Measurements from ENCODE around the gene PLEKHF1.
"Not testable (repeated sequence)": the region's sequence is repeated elsewhere in the genome, so short reads cannot be mapped to it uniquely, and the experiment has no call there.

The PLEKHF1 gene, protein sequence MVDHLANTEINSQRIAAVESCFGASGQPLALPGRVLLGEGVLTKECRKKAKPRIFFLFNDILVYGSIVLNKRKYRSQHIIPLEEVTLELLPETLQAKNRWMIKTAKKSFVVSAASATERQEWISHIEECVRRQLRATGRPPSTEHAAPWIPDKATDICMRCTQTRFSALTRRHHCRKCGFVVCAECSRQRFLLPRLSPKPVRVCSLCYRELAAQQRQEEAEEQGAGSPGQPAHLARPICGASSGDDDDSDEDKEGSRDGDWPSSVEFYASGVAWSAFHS

DNA sequence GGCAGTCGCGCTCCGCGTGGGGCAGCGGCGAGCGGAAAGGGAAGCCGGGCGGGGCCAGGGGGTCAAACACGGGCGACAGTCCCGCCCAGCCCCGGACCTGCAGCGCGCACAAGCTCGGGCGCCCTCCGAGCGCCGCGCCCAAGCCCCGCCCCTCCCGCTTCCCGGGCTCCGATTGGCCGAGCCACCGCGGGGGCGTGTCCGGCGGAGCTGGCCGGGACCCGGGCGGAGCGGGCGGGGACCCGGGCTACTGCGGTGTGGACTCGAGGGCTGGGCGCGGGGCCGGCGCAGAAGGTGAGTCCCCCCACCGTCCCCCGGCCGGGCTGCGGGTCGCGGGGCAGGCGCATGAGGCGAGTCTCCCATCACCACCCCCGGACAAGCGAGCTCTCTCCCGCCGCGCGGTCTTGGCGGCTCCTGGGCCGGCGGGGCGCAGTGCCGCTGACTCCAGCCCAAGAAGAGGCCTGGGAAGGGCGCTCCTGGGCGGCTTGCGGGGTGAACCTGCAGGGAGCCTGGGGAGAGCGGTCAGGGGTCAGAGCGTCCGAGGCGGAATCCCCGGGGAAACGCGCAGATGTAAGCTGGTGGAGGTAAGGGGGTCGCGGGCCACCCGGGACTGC is at the start of gene PLEKHF1:
Gene PLEKHF1, plus strand, starts transcription at position 247 of the 611 bp plus-strand sequence. CDS start 8,379 bp downstream, outside the sequence.
- DNase-seq: peak; percentile 86 to 96 (median 94)

DNA sequence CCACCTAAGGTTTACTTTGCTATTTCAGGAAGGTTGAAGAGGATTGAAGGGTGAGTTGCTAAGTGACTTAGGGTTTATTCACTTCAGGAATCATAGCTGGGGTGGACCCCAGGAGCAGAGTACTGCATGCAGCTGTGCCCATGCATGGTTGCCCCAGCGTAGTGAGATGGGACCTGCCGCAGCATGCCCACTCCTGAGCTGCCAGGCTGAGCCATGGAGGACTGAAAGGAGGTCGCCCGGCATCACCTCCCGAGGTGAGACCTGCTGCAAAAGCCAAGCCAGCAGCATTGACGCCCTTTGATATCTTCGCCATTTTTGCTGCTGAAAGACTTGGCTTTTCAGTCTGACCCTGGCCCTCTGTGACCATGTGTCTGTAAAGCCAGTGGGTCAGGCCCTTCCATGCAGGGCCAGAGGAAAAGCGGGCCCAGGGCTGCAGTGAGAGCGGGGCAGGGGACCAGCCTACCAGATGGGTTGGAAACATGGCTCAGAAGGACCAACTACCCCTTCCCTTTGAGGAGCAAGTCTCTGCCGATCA is 49.3 kb upstream of the PLEKHF1 start:
- DNase-seq: no peak

DNA sequence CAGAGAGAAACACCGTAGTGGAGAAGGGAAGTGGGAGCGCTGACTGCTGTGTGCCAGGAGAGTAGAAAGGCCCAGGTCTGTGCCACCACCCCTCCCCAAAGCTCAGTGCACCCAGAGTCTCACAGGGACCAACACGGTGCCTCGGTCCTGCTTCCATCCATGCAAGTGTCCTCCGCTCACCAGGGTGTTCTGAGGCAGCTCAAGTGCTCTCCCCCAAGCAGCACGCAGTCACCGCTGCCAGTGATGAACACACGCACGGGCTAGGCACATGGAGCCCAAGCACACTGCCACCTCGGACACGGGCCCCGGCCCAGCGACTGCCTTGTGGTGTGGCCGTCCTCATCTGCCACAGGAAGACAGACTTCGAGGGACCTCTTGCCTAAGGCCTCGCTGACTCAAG is 48.7 kb upstream of the PLEKHF1 start:
- DNase-seq: no peak

GRCh38 chr19:29617366-29618266 is 47.6 kb upstream of the PLEKHF1 start:
- DNase-seq: no peak

DNA sequence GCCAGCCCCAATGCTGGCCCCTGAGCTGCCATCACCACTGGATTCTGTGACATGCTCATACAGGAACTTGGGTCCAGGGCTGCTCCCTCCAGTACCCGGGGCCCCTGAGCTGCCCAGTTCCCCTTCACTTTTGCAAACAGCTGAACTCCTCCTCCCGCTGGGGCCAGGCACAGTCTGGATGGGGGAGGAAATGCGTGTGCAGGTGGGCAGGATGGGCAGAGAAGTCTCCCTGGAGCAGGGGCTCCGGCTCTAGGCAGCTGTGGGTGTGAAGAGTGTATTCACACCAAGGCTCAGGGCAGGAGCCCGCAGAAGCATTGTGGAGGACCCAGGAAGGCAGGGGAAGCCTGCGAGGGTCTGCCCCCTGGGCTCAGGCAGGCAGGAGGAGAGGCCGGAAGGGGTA is 46.8 kb upstream of the PLEKHF1 start:
- DNase-seq: no peak

DNA sequence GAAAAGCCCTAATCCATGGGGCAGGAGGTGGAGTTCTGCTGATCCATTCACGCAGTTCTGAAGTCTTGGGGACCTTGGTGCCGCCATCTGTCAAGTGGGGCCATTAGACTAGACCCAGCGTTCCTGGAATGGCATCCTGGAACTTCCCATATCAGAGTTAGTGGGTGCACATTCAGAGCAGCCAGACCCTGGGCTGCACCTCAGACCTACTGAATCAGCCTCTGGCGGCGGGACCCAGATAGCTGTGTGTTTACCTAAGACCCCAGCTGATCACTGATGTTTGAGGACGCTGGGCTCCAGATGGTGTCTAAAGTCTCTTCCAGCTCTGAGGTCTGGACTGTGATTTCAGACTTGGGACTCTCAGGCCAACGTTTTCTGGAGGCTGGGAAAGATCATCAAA is 46.4 kb upstream of the PLEKHF1 start:
- no peak for DNase-seq

DNA sequence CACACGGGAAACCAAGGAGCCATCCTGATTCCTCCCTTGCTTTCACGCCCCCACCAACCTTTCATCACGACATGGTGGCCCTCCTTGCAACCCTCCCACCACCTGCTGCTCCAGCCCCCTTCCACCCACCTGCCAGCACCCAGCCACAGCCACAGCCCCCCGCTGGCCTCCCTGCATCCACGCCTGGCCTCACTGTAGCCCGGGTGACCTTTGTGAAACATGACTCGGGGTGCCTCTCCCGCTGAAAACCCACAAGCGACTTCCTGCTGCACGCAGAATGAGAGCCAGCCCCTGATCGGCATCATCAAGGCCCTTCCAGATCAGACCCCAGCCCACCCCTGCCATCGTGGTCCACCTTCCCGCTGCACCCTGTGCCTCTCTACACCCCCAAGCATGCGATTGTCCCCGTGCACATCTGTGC is 44.3 kb upstream of the PLEKHF1 start:
- no peak for DNase-seq

- DNase-seq: peak in 1 of 3 donors; percentile 13
Observed at GRCh38 chr19:29622166-29623070, 42.8 kb upstream of the PLEKHF1 start.

DNA sequence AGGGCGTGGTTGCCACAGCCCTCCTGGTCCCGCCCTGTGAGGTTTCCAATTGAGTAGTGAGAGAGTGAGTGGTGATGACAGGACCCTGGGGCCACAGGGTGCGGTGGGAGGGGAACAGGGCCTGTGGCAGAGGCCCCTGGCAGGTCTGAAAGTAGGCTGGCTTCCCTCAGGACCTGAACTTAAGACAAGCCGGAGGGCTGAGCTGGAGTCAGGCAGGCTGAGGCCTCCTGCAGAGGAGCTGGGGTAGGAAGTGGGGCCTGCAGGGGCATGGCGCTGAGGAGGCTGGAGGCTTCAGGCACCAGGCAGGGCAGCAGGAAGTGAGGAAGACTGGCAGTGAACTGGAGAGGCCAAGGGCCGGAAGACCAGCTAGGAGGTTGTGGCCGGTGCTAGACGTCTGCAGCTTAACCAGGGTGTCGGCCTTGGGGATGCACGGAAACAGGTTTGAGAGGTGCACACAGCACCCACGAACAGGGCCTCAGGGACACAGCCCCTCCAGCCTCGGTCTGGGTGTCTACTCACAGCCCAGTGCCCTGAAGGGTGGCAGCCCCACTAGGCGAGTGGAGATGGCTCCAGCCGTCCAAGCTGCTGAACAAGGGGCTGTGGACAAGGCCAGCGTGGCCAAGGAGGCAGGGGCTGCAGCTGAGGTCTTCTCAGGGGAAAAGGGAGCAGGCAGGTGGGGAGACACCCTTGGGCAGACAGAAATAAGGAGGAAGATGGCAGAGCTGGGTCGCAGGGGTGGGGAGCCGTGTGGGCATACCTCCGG is 41.4 kb upstream of the PLEKHF1 start:
- DNase-seq: no peak

- DNase-seq: peak; percentile 28 to 43 (median 42)
Observed at GRCh38 chr19:29624489-29625185, 40.6 kb upstream of the PLEKHF1 start.

DNA sequence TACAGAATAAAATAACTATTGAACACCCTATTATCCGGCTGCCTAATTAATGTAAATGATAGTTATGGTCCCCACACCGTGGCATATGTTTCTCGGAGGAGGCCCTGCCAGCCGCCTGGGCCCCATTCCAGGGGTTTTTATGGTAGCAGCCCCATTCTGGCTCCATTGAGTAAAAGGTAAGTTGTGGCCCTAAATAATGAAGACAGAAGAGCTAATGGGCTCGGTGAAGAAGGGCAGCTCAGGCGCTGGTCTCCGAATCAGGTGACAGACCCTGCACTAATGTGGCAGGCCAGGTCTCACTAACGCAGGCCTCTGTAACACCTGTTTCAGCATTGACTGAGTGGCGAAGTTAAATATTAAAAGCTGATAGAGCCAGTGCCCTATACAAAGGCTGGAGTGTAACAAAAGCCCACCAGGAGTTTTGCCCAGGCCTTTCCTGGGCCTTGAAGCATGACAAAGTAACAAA is 40.0 kb upstream of the PLEKHF1 start:
- no peak for DNase-seq

GRCh38 chr19:29626386-29626785 is 38.9 kb upstream of the PLEKHF1 start:
- DNase-seq: no peak

DNA sequence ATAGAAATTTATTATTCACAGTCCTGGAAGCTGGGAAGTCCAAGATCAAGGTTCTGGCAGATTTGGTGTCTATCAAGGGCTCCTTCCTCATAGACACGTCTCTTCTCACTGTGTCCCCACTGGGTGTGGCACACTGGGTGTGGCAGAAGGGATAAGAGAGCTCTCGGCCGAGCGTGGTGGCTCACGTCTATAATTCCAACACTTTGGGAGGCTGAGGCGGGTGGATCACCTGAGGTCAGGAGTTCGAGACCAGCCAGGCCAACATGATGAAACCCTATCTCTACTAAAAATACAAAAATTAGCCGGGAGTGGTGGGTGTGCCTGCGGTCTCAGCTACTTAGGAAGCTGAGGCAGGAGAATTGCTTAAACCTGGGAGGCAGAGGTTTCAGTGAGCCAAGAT is 38.4 kb upstream of the PLEKHF1 start:
- not testable (repeated sequence) for DNase-seq

- no peak for DNase-seq
Observed at GRCh38 chr19:29628661-29629385, 36.4 kb upstream of the PLEKHF1 start.

- no peak for DNase-seq
Observed at GRCh38 chr19:29629836-29630534, 35.3 kb upstream of the PLEKHF1 start.

DNA sequence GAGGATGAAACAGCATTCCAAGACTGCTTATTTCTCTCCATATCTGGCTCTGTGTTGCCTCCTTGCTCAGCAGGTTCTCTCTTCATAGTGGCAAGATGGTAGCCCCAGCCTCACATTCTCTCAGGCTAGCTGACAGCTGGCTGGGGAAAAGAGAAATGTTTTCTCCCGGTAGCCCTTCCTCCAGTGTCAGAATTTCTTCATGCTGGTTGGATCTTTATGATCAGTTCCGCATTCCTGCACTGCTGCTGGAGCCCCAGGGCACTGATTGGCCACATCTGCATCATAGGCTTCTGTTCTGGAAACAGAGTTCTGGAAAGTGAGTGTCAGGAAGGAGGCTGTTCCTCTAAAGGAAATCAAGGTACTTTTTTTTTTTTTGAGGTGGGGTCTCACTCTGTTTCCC is 34.6 kb upstream of the PLEKHF1 start:
- DNase-seq: no peak

GRCh38 chr19:29631450-29631849 is 33.8 kb upstream of the PLEKHF1 start:
- DNase-seq: no peak

- no peak for DNase-seq
Observed at GRCh38 chr19:29634002-29634401, 31.3 kb upstream of the PLEKHF1 start.

DNA sequence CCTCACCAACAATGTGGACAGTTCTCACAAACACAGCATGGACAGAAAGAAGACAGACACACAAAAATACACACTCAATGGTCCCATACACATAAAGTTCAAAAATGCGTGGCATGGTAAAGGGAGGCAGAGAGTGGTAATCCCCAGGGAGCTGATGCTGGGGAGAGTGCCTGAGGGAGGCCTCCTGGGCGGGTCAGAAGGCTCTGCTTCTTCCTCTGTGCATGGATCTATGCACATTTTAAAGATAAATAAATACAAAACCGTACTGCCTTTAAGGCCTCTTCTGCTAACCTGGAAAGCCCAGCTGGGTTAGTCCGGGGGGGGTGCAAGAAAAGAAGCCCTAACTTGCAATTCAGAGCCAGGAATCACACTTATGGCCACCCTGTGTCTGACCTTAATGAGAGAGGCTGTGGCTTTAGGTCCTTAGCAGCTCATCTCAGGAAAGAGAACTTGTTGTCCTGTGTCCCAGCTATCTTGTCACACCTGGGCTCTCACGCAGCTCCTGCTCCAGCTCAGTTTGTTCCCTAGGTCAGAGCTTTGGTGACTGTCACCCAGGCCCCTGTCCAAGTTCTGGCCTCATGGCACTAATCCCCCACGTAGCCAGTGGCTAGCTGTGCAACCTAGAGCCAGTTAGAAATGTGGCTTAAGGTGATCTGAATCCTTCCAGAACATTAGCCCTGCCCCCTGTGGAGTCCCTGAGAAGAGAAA is 30.7 kb upstream of the PLEKHF1 start:
- no peak for DNase-seq
